Prostate gland (tissue), 2 donors: ENCODE results near the gene PLAAT5. TPM values are rescaled to one million over a fixed set of nuclear protein-coding genes. Genes with fewer than 3 reads are reported as not detected.

ENCODE experiments used
- DNase-seq: peaks from one replicate; pipeline ENCODE4 v3.0.0-alpha.2; 2019; ENCODE audit warnings: low spot score
- H3K27ac ChIP-seq, 2 donors: fragments of 200-600 bp; sonication (generic); 2 replicates each; pipeline ENCODE4 v1.5.1; 2017 to 2019
- H3K27me3 ChIP-seq: fragments of 200-600 bp; sonication (generic); replicated peaks from 2 replicates; pipeline ENCODE4 v1.5.1; 2019; ENCODE audit not compliant: insufficient read depth
- H3K36me3 ChIP-seq, 2 donors: fragments of 200-600 bp; sonication (generic); 1 replicate in 1 of 2; 2 replicates in 1 of 2; pipeline versions ENCODE4 v1.5.1 to v1.8.1; 2017 to 2019
- H3K4me1 ChIP-seq: fragments of 200-600 bp; sonication (generic); replicated peaks from 2 replicates; pipeline ENCODE4 v1.5.1; 2019
- H3K4me3 ChIP-seq, 2 donors: fragments of 200-600 bp; sonication (generic); 2 replicates each; pipeline ENCODE4 v1.5.1; 2017 to 2019
- H3K9me3 ChIP-seq: fragments of 200-600 bp; sonication (generic); 2 replicates; pipeline ENCODE4 v1.5.1; 2017
- CTCF ChIP-seq, 4 experiments: fragments of 200-600 bp in 2 of 4; fragments of 450-650 bp in 2 of 4; sonication (generic) in 2 of 4; IDR thresholded peaks; 1 replicate in 3 of 4; 2 replicates in 1 of 4; pipeline ENCODE4 v1.5.1; 2016 to 2019; ENCODE audit warnings: antibody characterized with exemption in 4 of 4, mild to moderate bottlenecking in 2 of 4, moderate library complexity in 2 of 4
- POLR2A ChIP-seq: fragments of 450-650 bp; IDR thresholded peaks from one replicate; pipeline ENCODE4 v1.6.1; 2016; ENCODE audit warnings: antibody characterized with exemption, mild to moderate bottlenecking
- POLR2AphosphoS5 ChIP-seq: sonication (generic); formaldehyde crosslinking; IDR thresholded peaks from one replicate; pipeline ENCODE4 v1.6.1; 2017; ENCODE audit warnings: antibody characterized with exemption
- WGBS: methylation state at CpG from one replicate; pipeline ENCODE4 v1.1.5; 2018; 5-methylcytosine and 5-hydroxymethylcytosine counted together
- intact Hi-C: fragments of 100-400 bp; cut with DNase I; formaldehyde crosslinking; loops from one replicate; pipeline ENCODE4 v1.14.2; 2022
- total RNA-seq, 2 donors: library from RNA; depleted of rRNA; stranded (reverse); fragments of >200 nt; gene quantifications; one replicate each; pipeline ENCODE4 v1.1.0, GENCODE V29; 2016

Gene PLAAT5
- total RNA-seq: 10 to 100 TPM in 1 of 2 donors, not detected in 1; 25.7 TPM

- H3K4me3 ChIP-seq: peak within 1 kb of the TSS; percentile 31 to 35
- no peaks in the 10 kb centered on the region for H3K4me1 ChIP-seq
- H3K27me3 ChIP-seq: no peaks in the 10 kb centered on the region
- H3K36me3 ChIP-seq: no peaks in the 10 kb centered on the region
- DNase-seq: no peak
- WGBS: 12% methylated on average over 42 of the region's 60 CpGs
- TF ChIP-seq POLR2A: no peak
- TF ChIP-seq CTCF (IDR thresholded peaks at IDR 0.05): no peak
- TF ChIP-seq POLR2AphosphoS5: no peak
- peak within 1 kb of the TSS; percentile 38 to 62 for H3K27ac ChIP-seq
- intact Hi-C loops: loop anchor here (5.0 kb wide), 1 partner anchor 42 kb away; no protein-coding TSS in a partner anchor
- no peaks in the 10 kb centered on the region for H3K9me3 ChIP-seq
Measured at GRCh38 chr11:63490551-63491239, at the start of gene PLAAT5. Gene PLAAT5, minus strand, starts transcription at chr11:63491167. Its CDS starts 133 bp downstream, at chr11:63491034.

- DNase-seq: peak; percentile 83
Measured at GRCh38 chr11:63537293-63538101, 46.5 kb upstream of the PLAAT5 start.

GRCh38 chr11:63536669-63537292 is 45.8 kb upstream of the PLAAT5 start, which contains the start of gene PLAAT4:
Gene PLAAT4, plus strand, starts transcription at chr11:63536808. Its CDS starts 61 bp downstream, at chr11:63536869.
- DNase-seq: peak; percentile 28
- Histone ChIP-seq H3K27me3 (no peaks in the 10 kb centered on the region), H3K4me1 (peaks cover 13% of the 10 kb centered on the region), H3K27ac (peak within 1 kb of the TSS; percentile 84), H3K36me3 (no peaks in the 10 kb centered on the region), H3K9me3 (no peaks in the 10 kb centered on the region), H3K4me3 (peak within 1 kb of the TSS; percentile 24)
- TF ChIP-seq CTCF (IDR thresholded peaks at IDR 0.05): no peak
- TF ChIP-seq POLR2A: peak; percentile 37
- TF ChIP-seq POLR2AphosphoS5: peak; percentile 58
- intact Hi-C loops: loop anchor here (2.0 to 5.0 kb wide), 3 partner anchors 38 to 96 kb away; partner anchors contain the start of gene PLAAT3
- 20% methylated on average over 9 of the region's 10 CpGs for whole genome bisulfite sequencing

More at GRCh38 chr11:63537293-63538101, 46.5 kb upstream of the PLAAT5 start:
- H3K27me3 ChIP-seq: no peaks in the 10 kb centered on the region
- peak overlapping the region; percentile 24 for H3K4me3 ChIP-seq
- H3K36me3 ChIP-seq: no peaks in the 10 kb centered on the region
- 13% methylated on average over 8 of the region's 8 CpGs for WGBS
- peaks cover 13% of the 10 kb centered on the region for H3K4me1 ChIP-seq
- no peaks in the 10 kb centered on the region for H3K9me3 ChIP-seq
- intact Hi-C loops: loop anchor here (2.0 to 5.0 kb wide), 3 partner anchors 37 to 95 kb away; partner anchors contain the start of gene PLAAT3
- H3K27ac ChIP-seq: peak overlapping the region; percentile 84
- TF ChIP-seq CTCF (IDR thresholded peaks at IDR 0.05): no peak
- TF ChIP-seq POLR2AphosphoS5: peak; percentile 87
- TF ChIP-seq POLR2A: peak; percentile 15

GRCh38 chr11:63535734-63536133 is 44.8 kb upstream of the PLAAT5 start:
- no peak for DNase-seq
- no peaks in the 10 kb centered on the region for H3K36me3 ChIP-seq
- WGBS: 94% methylated on average over 1 of the region's 1 CpG
- intact Hi-C loops: loop anchor here (2.0 to 5.0 kb wide), 3 partner anchors 39 to 97 kb away; partner anchors contain the start of gene PLAAT3
- TF ChIP-seq CTCF (IDR thresholded peaks at IDR 0.05) (no peak), POLR2AphosphoS5 (no peak), POLR2A (no peak)
- H3K27me3 ChIP-seq: no peaks in the 10 kb centered on the region
- H3K27ac ChIP-seq: peak overlapping the region; percentile 84
- no peak overlapping the region for H3K4me3 ChIP-seq
- peaks cover 13% of the 10 kb centered on the region for H3K4me1 ChIP-seq
- H3K9me3 ChIP-seq: no peaks in the 10 kb centered on the region
